IMR-90 (cell line): ENCODE data around the gene ABCG4. TPM values are rescaled to one million over a fixed set of nuclear protein-coding genes. Genes with fewer than 3 reads are reported as not detected.

ENCODE experiments used
- ATAC-seq: fragments of 200-7000 bp; cut with Tn5 transposase; 2 replicates; pipeline ENCODE4 v1.9.1; 2020; ENCODE audit warnings: low read depth, mild to moderate bottlenecking, moderate library complexity
- BruUV-seq: library from RNA; stranded (reverse); fragments of 400-500 nt; replicated peaks from 2 replicates; lab custom pipeline; 2021; lab: Mats Ljungman, UMichigan
- CTCF ChIA-PET: fragments of 300-600 bp; formaldehyde crosslinking; extraction: SDS; loops from one replicate; lab custom pipeline; 2021; ENCODE audit warnings: antibody characterized with exemption; lab: Yijun Ruan, JAX
- POLR2A ChIA-PET: fragments of 300-600 bp; sonication (Branson Sonifier 250); formaldehyde crosslinking; loops from one replicate; lab custom pipeline; 2022; ENCODE audit warnings: antibody characterized with exemption; ENCODE audit not compliant: unreplicated experiment; lab: Charles Lee
- DNase-seq: peaks from one replicate; pipeline ENCODE4 v3.0.0; 2013
- H2AFZ ChIP-seq: replicated peaks from 2 replicates; pipeline ENCODE3; 2013; ENCODE audit warnings: low read length, mild to moderate bottlenecking; ENCODE audit not compliant: poor library complexity
- H2AK5ac ChIP-seq: 2 replicates; pipeline ENCODE4 v1.6.1; 2013; ENCODE audit warnings: low read depth, low read length, inconsistent platforms
- H2AK9ac ChIP-seq: replicated peaks from 2 replicates; pipeline ENCODE3; 2013; ENCODE audit warnings: mild to moderate bottlenecking, low read depth, low read length, moderate library complexity; ENCODE audit not compliant: poor library complexity
- H2BK120ac ChIP-seq: 2 replicates; pipeline ENCODE4 v1.6.1; 2013; ENCODE audit warnings: low read depth, low read length, inconsistent platforms
- H2BK15ac ChIP-seq: 3 replicates; pipeline ENCODE4 v1.6.1; 2013; ENCODE audit warnings: low read depth, low read length, inconsistent platforms
- H2BK20ac ChIP-seq: 2 replicates; pipeline ENCODE4 v1.6.1; 2013; ENCODE audit warnings: low read depth, mild to moderate bottlenecking, inconsistent platforms, low read length, moderate library complexity
- H2BK5ac ChIP-seq: 2 replicates; pipeline ENCODE4 v1.6.1; 2013; ENCODE audit warnings: mild to moderate bottlenecking, low read depth, low read length, inconsistent platforms; ENCODE audit not compliant: poor library complexity, severe bottlenecking
- H3K14ac ChIP-seq: replicated peaks from 2 replicates; pipeline ENCODE4 v1.6.1; 2013; ENCODE audit warnings: low read depth, low read length, inconsistent platforms
- H3K18ac ChIP-seq: 2 replicates; pipeline ENCODE4 v1.6.1; 2013; ENCODE audit warnings: low read depth, low read length, control low read depth
- H3K23ac ChIP-seq: 2 replicates; pipeline ENCODE4 v1.6.1; 2013; ENCODE audit warnings: low read depth, low read length, inconsistent platforms
- H3K27ac ChIP-seq: 2 replicates; pipeline ENCODE4 v1.5.1; 2013; ENCODE audit warnings: mild to moderate bottlenecking, control low read depth, low read length; ENCODE audit not compliant: insufficient read depth
- H3K27me3 ChIP-seq: 2 replicates; pipeline ENCODE4 v1.6.1; 2013; ENCODE audit warnings: low read length; ENCODE audit not compliant: control insufficient read depth, insufficient read depth
- H3K36me3 ChIP-seq: 2 replicates; pipeline ENCODE4 v1.6.1; 2013; ENCODE audit warnings: low read length, mixed read lengths; ENCODE audit not compliant: control insufficient read depth, insufficient read depth
- H3K4ac ChIP-seq: 2 replicates; pipeline ENCODE4 v1.6.1; 2013; ENCODE audit warnings: low read depth, low read length, inconsistent platforms
- H3K4me1 ChIP-seq: 2 replicates; pipeline ENCODE4 v1.6.1; 2013; ENCODE audit warnings: low read length, mixed read lengths; ENCODE audit not compliant: control insufficient read depth, insufficient read depth
- H3K4me2 ChIP-seq: 2 replicates; pipeline ENCODE4 v1.6.1; 2013; ENCODE audit warnings: low read depth, mild to moderate bottlenecking, control low read depth, low read length, moderate library complexity
- H3K4me3 ChIP-seq: 2 replicates; pipeline ENCODE4 v1.5.1; 2013; ENCODE audit warnings: low read depth, mild to moderate bottlenecking, control low read depth, low read length, moderate library complexity; ENCODE audit not compliant: insufficient read depth
- H3K56ac ChIP-seq: 2 replicates; pipeline ENCODE4 v1.6.1; 2013; ENCODE audit warnings: low read length, inconsistent platforms; ENCODE audit not compliant: insufficient read depth; ENCODE audit errors: extremely low read depth
- H3K79me1 ChIP-seq, 2 experiments: 2 replicates each; pipeline ENCODE4 v1.6.1; 2013; ENCODE audit warnings: low read length in 2 of 2, inconsistent platforms in 1 of 2, low read depth in 1 of 2
- H3K9ac ChIP-seq: 2 replicates; pipeline ENCODE4 v1.6.1; 2013; ENCODE audit warnings: low read depth, low read length, control low read depth
- H3K9me1 ChIP-seq: 2 replicates; pipeline ENCODE4 v1.6.1; 2013; ENCODE audit warnings: low read length, inconsistent platforms; ENCODE audit not compliant: insufficient read depth
- H3K9me3 ChIP-seq: 2 replicates; pipeline ENCODE4 v1.6.1; 2013; ENCODE audit warnings: low read length; ENCODE audit not compliant: control insufficient read depth, insufficient read depth
- H4K20me1 ChIP-seq: 2 replicates; pipeline ENCODE4 v1.6.1; 2013; ENCODE audit warnings: low read length, inconsistent platforms; ENCODE audit not compliant: insufficient read depth
- H4K5ac ChIP-seq: 2 replicates; pipeline ENCODE4 v1.6.1; 2013; ENCODE audit warnings: mild to moderate bottlenecking, low read depth, low read length, control low read depth
- H4K8ac ChIP-seq, 2 experiments: 2 replicates each; pipeline ENCODE4 v1.6.1; 2013; ENCODE audit warnings: low read depth in 2 of 2, low read length in 2 of 2, control low read depth in 1 of 2, inconsistent platforms in 1 of 2
- H4K91ac ChIP-seq: 2 replicates; pipeline ENCODE4 v1.6.1; 2013; ENCODE audit warnings: low read depth, low read length, inconsistent platforms; ENCODE audit not compliant: insufficient read depth
- CEBPB ChIP-seq: IDR thresholded peaks from 2 replicates; pipeline ENCODE4 v1.6.1; 2012; ENCODE audit warnings: low read depth, low read length, improper control_type of control experiment
- MXI1 ChIP-seq: IDR thresholded peaks from 2 replicates; pipeline ENCODE4 v1.6.1; 2012; ENCODE audit warnings: low read depth, mild to moderate bottlenecking, low read length, moderate library complexity, borderline replicate concordance
- RFX5 ChIP-seq: IDR thresholded peaks from 2 replicates; pipeline ENCODE4 v1.8.0; 2012; ENCODE audit warnings: low read depth, mild to moderate bottlenecking, low read length, moderate library complexity
- WGBS, 2 experiments: methylation state at CpG; one replicate each; pipeline versions ENCODE4 v1.1.5 to v1.1.7; 2013; ENCODE audit warnings: missing lambda C conversion rate in 2 of 2; ENCODE audit not compliant: insufficient read length in 1 of 2; ENCODE audit errors: extremely low coverage in 2 of 2; 5-methylcytosine and 5-hydroxymethylcytosine counted together
- dilution Hi-C: fragments of 300-500 bp; cut with HindIII; formaldehyde crosslinking; loops from one replicate; pipeline ENCODE4 v1.14.3; 2018; ENCODE audit warnings: low sequenced_read_pairs; ENCODE audit not compliant: unreplicated experiment
- in situ Hi-C: fragments of 300-500 bp; cut with MboI; formaldehyde crosslinking; loops from 3 replicates; pipeline ENCODE4 v1.14.3; 2019; ENCODE audit warnings: low sequenced_read_pairs, inconsistent platforms, mixed read lengths
- intact Hi-C: fragments of 100-400 bp; cut with micrococcal nuclease; formaldehyde crosslinking; loops from 2 replicates; pipeline ENCODE4 v1.10.0; 2022
- polyA plus RNA-seq, 3 experiments: library from polyadenylated mRNA; depleted of rRNA; stranded (reverse); fragments of >200 nt; gene quantifications; 2 replicates each; pipeline ENCODE4 v1.2.3, GENCODE V29; 2012; ENCODE audit warnings: low replicate concordance in 1 of 3
- total RNA-seq: library from RNA; depleted of rRNA; stranded (reverse); fragments of >200 nt; gene quantifications from 2 replicates; pipeline ENCODE4 v1.2.3, GENCODE V29; 2012

ABCG4 gene
- total and polyA plus RNA-seq, 2 of the 4 experiments (the other 2 are of a cell fraction): under 0.01 to 0.26 TPM

DNA sequence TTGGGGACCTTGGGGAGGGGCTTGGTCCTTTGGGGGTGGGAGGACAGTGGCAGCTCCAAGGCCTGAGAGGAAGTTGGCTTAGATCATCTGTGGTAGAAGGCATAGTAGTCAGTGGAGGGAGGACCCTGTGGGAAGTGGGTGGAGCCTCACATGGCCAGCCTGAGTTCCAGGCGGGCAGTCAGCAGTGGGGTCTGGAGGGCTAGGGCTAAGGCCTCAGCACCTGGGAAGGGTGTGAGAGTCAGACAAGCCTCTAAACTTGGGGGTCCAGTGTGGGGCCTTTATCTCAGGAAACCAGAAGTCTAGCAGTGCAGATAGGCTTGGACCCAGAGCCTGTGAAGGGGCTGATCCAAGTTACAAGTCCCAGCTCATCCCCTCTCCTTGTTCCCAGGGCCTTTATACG is 23.7 kb downstream of the ABCG4 start:
- no peak overlapping the region for H2BK120ac ChIP-seq
- intact Hi-C loops (no loop called here), dilution Hi-C loops (no loop called here), in situ Hi-C loops (no loop called here)
- no peaks in the 10 kb centered on the region for H3K9me3 ChIP-seq
- no peak overlapping the region for H2AFZ ChIP-seq
- H3K9me1 ChIP-seq: peaks cover 13% of the 10 kb centered on the region
- H4K5ac ChIP-seq: no peak overlapping the region
- no CpG with 5 or more reads among the region's 2 CpGs for WGBS, 2 experiments
- no peak overlapping the region for H3K27ac ChIP-seq
- ATAC-seq (no peak), DNase-seq (no peak)
- peaks cover 9% of the 10 kb centered on the region for H3K4me1 ChIP-seq
- ChIA-PET POLR2A (no interaction called here), CTCF (interaction anchor here (0.6 kb wide), 1 partner anchor 166 kb away, joined by 4 read pairs; no protein-coding TSS in a partner anchor)
- H3K27me3 ChIP-seq: no peaks in the 10 kb centered on the region
- H3K14ac ChIP-seq: no peak overlapping the region
- no peak overlapping the region for H2BK5ac ChIP-seq
- no peak overlapping the region for H4K91ac ChIP-seq
- H2BK20ac ChIP-seq: no peak overlapping the region
- no peak overlapping the region for H3K4me2 ChIP-seq
- TF ChIP-seq RFX5 (no peak), MXI1 (no peak), CEBPB (no peak)
- H3K9ac ChIP-seq: no peak overlapping the region
- no peak overlapping the region for H3K56ac ChIP-seq
- no peak overlapping the region for H3K4ac ChIP-seq
- H2AK5ac ChIP-seq: no peak overlapping the region
- no peak overlapping the region for H2AK9ac ChIP-seq
- H3K18ac ChIP-seq: no peak overlapping the region
- peaks cover 3% of the 10 kb centered on the region; the same call in 1 of the 2 replicates for H3K36me3 ChIP-seq
- no peak overlapping the region for H2BK15ac ChIP-seq
- no peaks in the 10 kb centered on the region for H4K20me1 ChIP-seq
- no peak overlapping the region for H3K23ac ChIP-seq
- peaks cover 3 to 12% of the 10 kb centered on the region in 2 experiments; a peak in 3 of 4 replicates for H3K79me1 ChIP-seq
- BruUV-seq: no TSS peak
- H4K8ac ChIP-seq: no peak overlapping the region
- no peak overlapping the region for H3K4me3 ChIP-seq
